ENCODE data around the gene PREX1. TPM values are rescaled to one million over a fixed set of nuclear protein-coding genes. Genes with fewer than 3 reads are reported as not detected.
A peak's percentile ranks its signal among the peaks of the same experiment; 100 is the strongest.

PREX1 gene
- total and polyA plus RNA-seq, 7 experiments from 2014 or later, result 2.9 to 143 (median 48.6) TPM

DNA sequence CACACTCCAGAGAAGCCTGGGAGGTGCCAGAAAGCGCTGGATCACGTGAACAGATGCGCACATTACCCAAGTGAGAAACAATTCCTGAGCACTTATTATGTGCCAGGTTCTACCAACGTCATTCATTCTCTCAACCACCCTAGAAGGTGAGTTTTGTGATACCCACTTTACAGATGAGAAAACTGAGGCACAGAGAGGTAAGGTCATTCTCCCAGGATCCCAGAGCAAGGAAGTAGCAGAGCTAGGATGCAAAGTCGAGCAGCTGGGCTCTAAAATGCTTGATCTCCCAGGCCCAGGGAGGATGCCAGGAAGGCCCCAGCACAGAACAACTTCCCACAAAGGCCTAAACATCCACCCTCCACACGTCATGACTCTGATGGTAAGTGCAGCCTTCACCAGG lies 85.6 kb downstream of the PREX1 start:
- Histone ChIP-seq H3K27me3 (ENCODE audit: control insufficient read depth in 2 of 2, insufficient read depth in 2 of 2, low read length in 2 of 2) (no peaks in the 10 kb centered on the region), H3K27ac (ENCODE audit: low read depth, low read length) (no peak overlapping the region), H3K9me3 (ENCODE audit: control insufficient read depth in 2 of 3, low read length in 3 of 3) (no peaks in the 10 kb centered on the region), H3K36me3 (ENCODE audit: control insufficient read depth in 2 of 3, insufficient read depth in 3 of 3, low read length in 3 of 3) (peaks cover 0 to 4% (median 0%) of the 10 kb centered on the region in 3 experiments), H3K4me1 (ENCODE audit: control insufficient read depth in 2 of 2, insufficient read depth in 2 of 2, low read length in 2 of 2) (peaks cover 0 to 38% of the 10 kb centered on the region in 2 donors), H3K4me3 (ENCODE audit: low read length) (no peak overlapping the region)
- ChIA-PET CTCF (no interaction called here), POLR2A (no interaction called here)
- peaks cover 7 to 47% (median 15%) of the 10 kb centered on the region in 7 donors for H3K4me1 Mint-ChIP-seq
- H3K9me3 Mint-ChIP-seq, result no peaks in the 10 kb centered on the region
- H3K27me3 Mint-ChIP-seq, result no peaks in the 10 kb centered on the region
- ATAC-seq, result no peak
- intact Hi-C loops (cut with micrococcal nuclease), result no loop called here
- no peak overlapping the region for H3K4me3 Mint-ChIP-seq
- DNase-seq, result no peak
- no peak overlapping the region for H3K27ac Mint-ChIP-seq
- H3K36me3 Mint-ChIP-seq, result peaks cover 0 to 43% (median 0%) of the 10 kb centered on the region in 5 donors

GRCh38 chr20:48741669-48742068 lies 86.1 kb downstream of the PREX1 start:
- peaks cover 0 to 43% of the 10 kb centered on the region in 2 donors for H3K4me1 ChIP-seq (ENCODE audit: control insufficient read depth in 2 of 2, insufficient read depth in 2 of 2, low read length in 2 of 2)
- intact Hi-C loops (cut with micrococcal nuclease), result no loop called here
- Mint-ChIP-seq H3K4me3 (peak overlapping the region in 1 of 10 donors; percentile 20), H3K9me3 (no peaks in the 10 kb centered on the region), H3K27ac (peak overlapping the region in 3 of 9 donors; percentile 49 to 56 (median 54)), H3K36me3 (peaks cover 0 to 45% (median 0%) of the 10 kb centered on the region in 5 donors), H3K27me3 (no peaks in the 10 kb centered on the region), H3K4me1 (peaks cover 7 to 53% (median 16%) of the 10 kb centered on the region in 7 donors)
- H3K27me3 ChIP-seq (ENCODE audit: control insufficient read depth in 2 of 2, insufficient read depth in 2 of 2, low read length in 2 of 2), result no peaks in the 10 kb centered on the region
- DNase-seq (no peak), ATAC-seq (no peak)
- peaks cover 0 to 4% (median 0%) of the 10 kb centered on the region in 3 experiments for H3K36me3 ChIP-seq (ENCODE audit: control insufficient read depth in 2 of 3, insufficient read depth in 3 of 3, low read length in 3 of 3)
- ChIA-PET POLR2A (no interaction called here), CTCF (no interaction called here)
- no peak overlapping the region for H3K4me3 ChIP-seq (ENCODE audit: low read length)
- no peaks in the 10 kb centered on the region for H3K9me3 ChIP-seq (ENCODE audit: control insufficient read depth in 2 of 3, low read length in 3 of 3)
- H3K27ac ChIP-seq (ENCODE audit: low read depth, low read length), result no peak overlapping the region

- Histone ChIP-seq H3K36me3 (ENCODE audit: control insufficient read depth in 2 of 3, insufficient read depth in 3 of 3, low read length in 3 of 3) (peaks cover 0 to 4% (median 0%) of the 10 kb centered on the region in 3 experiments), H3K27me3 (ENCODE audit: control insufficient read depth in 2 of 2, insufficient read depth in 2 of 2, low read length in 2 of 2) (no peaks in the 10 kb centered on the region), H3K4me1 (ENCODE audit: control insufficient read depth in 2 of 2, insufficient read depth in 2 of 2, low read length in 2 of 2) (peaks cover 0 to 50% of the 10 kb centered on the region in 2 donors), H3K27ac (ENCODE audit: low read depth, low read length) (no peak overlapping the region), H3K9me3 (ENCODE audit: control insufficient read depth in 2 of 3, low read length in 3 of 3) (no peaks in the 10 kb centered on the region), H3K4me3 (ENCODE audit: low read length) (no peak overlapping the region)
- ChIA-PET POLR2A (no interaction called here), CTCF (interaction anchor here (0.9 kb wide), 1 partner anchor 83 kb away, joined by 4 read pairs; no protein-coding TSS in a partner anchor)
- H3K27ac Mint-ChIP-seq, result no peak overlapping the region
- no peaks in the 10 kb centered on the region for H3K9me3 Mint-ChIP-seq
- H3K36me3 Mint-ChIP-seq, result peaks cover 0 to 50% (median 0%) of the 10 kb centered on the region in 5 donors
- no peak for DNase-seq
- H3K27me3 Mint-ChIP-seq, result no peaks in the 10 kb centered on the region
- ATAC-seq, result no peak
- intact Hi-C loops (cut with micrococcal nuclease), result no loop called here
- H3K4me3 Mint-ChIP-seq, result no peak overlapping the region
- peaks cover 7 to 58% (median 24%) of the 10 kb centered on the region in 7 donors for H3K4me1 Mint-ChIP-seq
Measured at GRCh38 chr20:48740712-48741111, 87.1 kb downstream of the PREX1 start.

DNA sequence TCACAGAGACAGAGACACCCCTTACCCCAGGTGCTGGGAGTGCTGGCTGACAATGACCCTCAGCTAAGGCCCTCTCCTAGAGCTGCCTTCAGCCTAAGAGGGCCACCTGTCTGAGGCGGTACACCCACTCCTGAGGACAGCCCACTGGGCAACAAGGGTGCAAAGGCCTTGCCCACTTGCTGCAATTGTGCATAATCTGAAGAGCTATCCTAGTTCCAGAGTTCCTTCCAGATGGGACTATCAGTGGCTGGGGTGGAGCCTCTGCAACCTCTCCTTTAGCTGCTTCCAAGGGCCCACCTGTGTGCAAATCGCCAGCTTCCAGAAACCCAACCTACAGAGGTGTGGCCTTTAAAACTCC lies 87.5 kb downstream of the PREX1 start:
- H3K4me1 Mint-ChIP-seq, result peaks cover 7 to 61% (median 24%) of the 10 kb centered on the region in 7 donors
- Histone ChIP-seq H3K27me3 (ENCODE audit: control insufficient read depth in 2 of 2, insufficient read depth in 2 of 2, low read length in 2 of 2) (no peaks in the 10 kb centered on the region), H3K36me3 (ENCODE audit: control insufficient read depth in 2 of 3, insufficient read depth in 3 of 3, low read length in 3 of 3) (peaks cover 0 to 4% (median 0%) of the 10 kb centered on the region in 3 experiments), H3K4me3 (ENCODE audit: low read length) (no peak overlapping the region), H3K9me3 (ENCODE audit: control insufficient read depth in 2 of 3, low read length in 3 of 3) (no peaks in the 10 kb centered on the region), H3K27ac (ENCODE audit: low read depth, low read length) (no peak overlapping the region), H3K4me1 (ENCODE audit: control insufficient read depth in 2 of 2, insufficient read depth in 2 of 2, low read length in 2 of 2) (peaks cover 0 to 50% of the 10 kb centered on the region in 2 donors)
- peak overlapping the region in 1 of 9 donors; percentile 90 for H3K27ac Mint-ChIP-seq
- ATAC-seq, result no peak
- H3K36me3 Mint-ChIP-seq, result peaks cover 0 to 50% (median 0%) of the 10 kb centered on the region in 5 donors
- H3K9me3 Mint-ChIP-seq, result no peaks in the 10 kb centered on the region
- H3K27me3 Mint-ChIP-seq, result no peaks in the 10 kb centered on the region
- no peak overlapping the region for H3K4me3 Mint-ChIP-seq
- intact Hi-C loops (cut with micrococcal nuclease), result no loop called here
- CTCF ChIA-PET, result interaction anchor here (0.9 kb wide), 1 partner anchor 83 kb away, joined by 4 read pairs; no protein-coding TSS in a partner anchor
- DNase-seq, result no peak
- POLR2A ChIA-PET, result no interaction called here

DNA sequence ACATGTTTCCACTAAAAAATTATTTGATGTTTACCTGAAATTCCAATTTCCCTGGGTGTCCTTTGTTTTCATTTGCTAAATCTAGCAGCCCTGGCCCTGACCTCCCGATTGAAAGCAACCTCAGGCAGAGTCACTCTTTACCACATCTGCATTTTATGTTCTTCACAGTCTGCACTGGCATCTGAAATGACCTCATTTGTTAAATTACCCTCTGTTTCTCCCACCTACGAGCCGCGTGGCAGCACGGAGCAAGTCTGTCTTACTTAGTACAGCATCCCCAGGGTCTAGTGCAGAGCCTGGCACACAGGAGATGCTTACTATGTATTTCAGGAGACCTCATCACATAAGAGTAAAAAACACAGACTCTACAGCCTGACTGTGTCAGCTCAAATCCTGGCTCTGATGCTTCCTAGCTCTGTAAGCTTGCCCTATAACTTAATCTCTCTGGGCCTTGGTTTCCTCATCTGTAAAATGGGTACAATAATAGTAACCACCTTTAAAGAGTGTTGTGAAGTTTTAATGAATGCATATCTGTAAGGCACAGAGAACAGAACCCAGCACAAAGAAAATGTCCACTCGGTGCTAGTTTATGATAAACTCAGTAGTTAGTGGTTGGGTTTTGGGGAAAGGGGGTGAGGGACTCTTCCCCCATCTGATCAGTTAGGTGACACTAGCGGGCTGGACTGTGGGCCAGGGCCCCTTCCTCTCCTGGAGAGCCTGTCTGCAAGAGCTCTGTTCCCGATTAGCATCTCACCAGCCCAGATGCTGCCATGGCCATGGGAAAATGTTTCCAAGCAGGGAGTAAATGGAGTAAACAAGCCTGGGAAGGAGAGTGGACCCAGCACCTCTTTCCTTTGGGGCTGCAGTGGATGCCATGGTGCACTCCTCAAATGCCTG lies 88.2 kb downstream of the PREX1 start:
- H3K27ac Mint-ChIP-seq, result peak overlapping the region in 3 of 9 donors; percentile 1 to 90 (median 45)
- intact Hi-C loops (cut with micrococcal nuclease), result loop anchor here in 1 of 2 donors (2.0 to 5.0 kb wide), 2 partner anchors 21 to 43 kb away; no protein-coding TSS in a partner anchor
- peak; percentile 53 for ATAC-seq

GRCh38 chr20:48738399-48739304 lies 89.1 kb downstream of the PREX1 start:
- Mint-ChIP-seq H3K27me3 (no peaks in the 10 kb centered on the region), H3K36me3 (peaks cover 0 to 48% (median 0%) of the 10 kb centered on the region in 5 donors), H3K4me3 (peak overlapping the region in 2 of 10 donors; percentile 37 to 76), H3K27ac (peak overlapping the region in 5 of 9 donors; percentile 11 to 90 (median 53)), H3K9me3 (no peaks in the 10 kb centered on the region), H3K4me1 (peaks cover 7 to 65% (median 24%) of the 10 kb centered on the region in 7 donors)
- peak in 1 of 9 donors; percentile 65 for DNase-seq
- ChIA-PET CTCF (interaction anchor here (0.5 kb wide), 1 partner anchor 112 kb away, joined by 5 read pairs; no protein-coding TSS in a partner anchor), POLR2A (interaction anchor here (1.2 kb wide), 1 partner anchor 11 kb away, joined by 3 read pairs; no protein-coding TSS in a partner anchor)
- no peaks in the 10 kb centered on the region for H3K9me3 ChIP-seq (ENCODE audit: control insufficient read depth in 2 of 3, low read length in 3 of 3)
- ATAC-seq, result peak; percentile 54
- peaks cover 0 to 6% (median 4%) of the 10 kb centered on the region in 3 experiments for H3K36me3 ChIP-seq (ENCODE audit: control insufficient read depth in 2 of 3, insufficient read depth in 3 of 3, low read length in 3 of 3)
- intact Hi-C loops (cut with micrococcal nuclease), result loop anchor here in 1 of 2 donors (2.0 to 5.0 kb wide), 2 partner anchors 22 to 44 kb away; no protein-coding TSS in a partner anchor
- no peak overlapping the region for H3K4me3 ChIP-seq (ENCODE audit: low read length)
- peaks cover 0 to 47% of the 10 kb centered on the region in 2 donors for H3K4me1 ChIP-seq (ENCODE audit: control insufficient read depth in 2 of 2, insufficient read depth in 2 of 2, low read length in 2 of 2)
- H3K27ac ChIP-seq (ENCODE audit: low read depth, low read length), result no peak overlapping the region
- no peaks in the 10 kb centered on the region for H3K27me3 ChIP-seq (ENCODE audit: control insufficient read depth in 2 of 2, insufficient read depth in 2 of 2, low read length in 2 of 2)

More for the DNA sequence above, 88.2 kb downstream of the PREX1 start:
- Histone ChIP-seq H3K27me3 (ENCODE audit: control insufficient read depth in 2 of 2, insufficient read depth in 2 of 2, low read length in 2 of 2) (no peaks in the 10 kb centered on the region), H3K4me3 (ENCODE audit: low read length) (no peak overlapping the region), H3K36me3 (ENCODE audit: control insufficient read depth in 2 of 3, insufficient read depth in 3 of 3, low read length in 3 of 3) (peaks cover 0 to 4% (median 0%) of the 10 kb centered on the region in 3 experiments), H3K4me1 (ENCODE audit: control insufficient read depth in 2 of 2, insufficient read depth in 2 of 2, low read length in 2 of 2) (peaks cover 0 to 47% of the 10 kb centered on the region in 2 donors), H3K9me3 (ENCODE audit: control insufficient read depth in 2 of 3, low read length in 3 of 3) (no peaks in the 10 kb centered on the region), H3K27ac (ENCODE audit: low read depth, low read length) (no peak overlapping the region)
- Mint-ChIP-seq H3K9me3 (no peaks in the 10 kb centered on the region), H3K4me3 (peak overlapping the region in 1 of 10 donors; percentile 76), H3K27me3 (no peaks in the 10 kb centered on the region), H3K36me3 (peaks cover 0 to 54% (median 0%) of the 10 kb centered on the region in 5 donors), H3K4me1 (peaks cover 7 to 65% (median 24%) of the 10 kb centered on the region in 7 donors)
- CTCF ChIA-PET, result no interaction called here
- peak in 1 of 9 donors; percentile 36 for DNase-seq
- POLR2A ChIA-PET, result no interaction called here
